ENCODE measurements around the gene KIF13A.
A peak's percentile ranks its signal among the peaks of the same experiment; 100 is the strongest.
"Not testable (repeated sequence)": the region's sequence is repeated elsewhere in the genome, so short reads cannot be mapped to it uniquely, and the experiment has no call there.

The KIF13A gene

GRCh38 chr6:17998003-17998402 is 10.6 kb upstream of the KIF13A start:
- no peak for DNase-seq

DNA sequence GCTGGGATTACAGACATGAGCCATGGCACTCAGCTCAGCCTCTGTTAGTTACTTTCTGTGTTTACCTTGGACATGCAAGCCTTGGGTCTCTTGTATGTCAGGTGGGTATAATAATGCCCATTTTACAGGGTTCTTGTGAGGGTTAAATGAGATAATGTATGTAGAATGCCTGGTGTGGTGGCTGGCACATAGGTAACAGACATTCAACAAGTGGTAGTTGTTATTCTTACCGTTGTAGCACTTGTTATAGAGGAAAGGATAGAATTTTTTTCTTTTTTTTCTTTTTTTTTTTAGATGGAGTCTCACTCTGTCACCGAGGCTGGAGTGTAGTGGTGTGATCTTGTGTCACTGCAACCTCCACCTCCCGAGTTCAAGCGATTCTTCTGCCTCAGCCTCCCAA is 8.0 kb upstream of the KIF13A start:
- no peak for DNase-seq

DNA sequence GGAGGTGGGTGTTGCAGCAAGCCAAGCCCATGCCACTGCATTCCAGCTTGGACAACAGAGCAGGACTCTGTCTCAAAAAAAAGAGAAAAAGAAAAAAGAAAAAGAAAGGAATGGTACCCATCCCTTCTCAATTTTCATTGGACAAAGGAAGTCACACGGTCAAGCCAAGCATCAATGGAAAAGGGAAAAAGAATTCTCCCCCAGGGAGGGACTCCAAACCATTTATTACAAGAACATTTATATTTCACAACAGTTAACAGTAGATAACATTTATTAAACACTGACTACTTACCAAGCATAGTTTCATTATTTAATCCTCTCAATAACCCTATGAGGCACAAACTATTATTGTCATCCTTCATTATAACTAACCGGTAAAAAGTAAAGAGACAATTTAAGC is 6.6 kb upstream of the KIF13A start:
- DNase-seq, result no peak

GRCh38 chr6:17988422-17988944 is 1.0 kb upstream of the KIF13A start:
- no peak for DNase-seq

DNA sequence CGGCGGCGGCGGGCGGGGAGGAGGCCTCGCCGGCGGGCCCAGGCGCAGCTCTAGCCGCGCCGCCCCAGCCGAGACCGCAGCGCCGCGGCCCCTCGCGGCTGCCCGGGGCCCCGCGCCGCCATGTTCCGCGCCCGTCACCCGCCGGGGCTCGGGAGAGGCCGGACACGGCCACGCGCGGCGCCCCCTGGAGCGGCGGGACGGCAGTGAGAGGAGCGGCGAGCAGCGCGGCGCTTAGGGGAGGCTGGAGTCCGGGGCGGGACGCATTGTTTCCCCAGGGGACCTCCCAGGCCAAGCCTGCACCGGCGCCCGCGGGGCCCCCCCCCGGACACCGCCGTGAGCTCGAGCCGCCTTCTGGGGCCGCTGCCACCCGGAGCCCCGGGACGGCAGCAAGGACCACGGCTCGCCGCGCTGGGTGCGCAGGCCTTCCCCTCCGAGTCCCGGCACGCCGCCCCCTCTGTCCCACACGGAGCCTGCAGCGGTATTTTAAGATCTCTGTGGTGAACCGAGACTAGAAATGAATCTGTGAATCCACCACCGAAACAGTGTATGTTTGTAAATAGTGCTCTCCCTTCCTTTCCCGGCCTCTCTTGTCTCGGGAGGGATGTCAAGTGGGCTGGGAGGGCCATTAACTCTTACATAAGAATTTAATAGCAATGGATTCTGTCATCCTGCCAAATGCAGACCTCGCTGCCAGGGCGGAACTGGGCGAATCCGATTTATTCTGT is 424 bp upstream of the KIF13A start:
- DNase-seq, result no peak

DNA sequence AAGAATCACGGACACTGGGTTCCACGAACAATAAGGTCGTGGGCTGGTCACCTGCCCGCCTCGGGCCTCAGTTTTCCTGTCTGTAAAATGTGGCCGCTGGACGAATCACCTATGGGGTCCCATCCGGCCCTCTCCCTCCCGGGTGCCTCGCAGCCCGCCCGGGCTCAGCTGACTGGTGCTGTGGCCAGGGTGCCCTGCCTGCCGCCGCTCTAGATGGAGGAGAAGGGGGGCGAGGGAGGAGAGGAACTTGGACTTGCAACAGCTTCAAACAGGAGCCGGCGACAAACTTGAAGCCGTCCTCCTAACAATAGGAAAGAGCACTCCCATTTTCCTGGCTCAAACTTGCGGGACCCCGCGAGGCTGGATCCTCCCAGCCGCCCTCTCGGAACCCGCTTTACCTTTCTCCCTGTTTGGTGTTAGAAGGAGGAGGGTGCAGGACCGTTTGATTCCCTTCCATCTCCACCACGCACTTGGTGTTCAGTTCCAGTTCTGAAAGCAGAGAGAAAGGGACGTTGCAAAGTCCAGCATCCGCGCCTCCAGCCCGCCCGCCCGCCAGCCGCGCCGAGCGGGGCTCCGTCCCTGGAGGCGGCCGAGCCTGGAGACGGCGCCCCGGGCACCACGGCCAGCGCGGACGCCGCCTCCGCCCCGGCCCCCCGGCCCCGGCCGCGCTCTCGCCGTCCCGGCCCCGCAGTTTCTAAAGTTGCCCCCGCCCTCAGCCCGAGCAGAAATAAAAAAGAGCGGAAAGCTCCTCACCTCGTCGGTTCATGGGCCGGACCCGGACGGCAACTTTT is 584 bp downstream of the KIF13A start:
- DNase-seq, result no peak

DNA sequence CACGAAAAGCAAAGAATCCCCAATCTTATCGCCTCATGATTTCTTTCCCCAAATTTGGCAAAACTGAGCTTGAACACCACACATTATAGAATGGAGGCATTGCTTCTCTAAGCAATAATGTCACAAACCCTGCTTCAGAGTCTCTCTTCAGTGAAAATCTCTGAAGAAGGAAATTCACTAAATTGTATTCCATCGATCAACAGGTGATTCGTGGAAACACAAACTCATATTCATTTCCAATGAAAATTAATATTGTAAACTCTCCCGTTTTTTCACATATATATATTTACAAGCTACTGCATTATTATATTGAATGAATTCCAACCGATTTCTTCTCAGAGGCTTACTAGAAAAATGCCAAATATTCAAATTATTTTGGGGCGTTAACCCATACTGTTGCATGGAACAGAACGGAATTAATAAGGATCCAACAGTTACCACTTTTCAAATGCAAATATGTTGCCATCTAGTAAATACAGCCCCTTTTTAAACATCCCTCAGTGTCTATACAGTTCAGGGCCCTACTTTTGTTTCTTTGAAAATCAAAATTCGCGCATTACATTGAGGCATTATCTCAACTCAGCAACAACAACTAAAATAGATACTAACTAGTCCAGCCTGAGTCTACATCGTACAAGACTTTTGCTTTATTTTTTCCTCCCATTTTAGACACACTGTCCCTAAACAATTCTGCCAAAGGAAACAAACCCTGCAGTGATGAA is 1.3 kb downstream of the KIF13A start:
- no peak for DNase-seq

GRCh38 chr6:17984812-17985670 is 2.4 kb downstream of the KIF13A start:
- no peak for DNase-seq

DNA sequence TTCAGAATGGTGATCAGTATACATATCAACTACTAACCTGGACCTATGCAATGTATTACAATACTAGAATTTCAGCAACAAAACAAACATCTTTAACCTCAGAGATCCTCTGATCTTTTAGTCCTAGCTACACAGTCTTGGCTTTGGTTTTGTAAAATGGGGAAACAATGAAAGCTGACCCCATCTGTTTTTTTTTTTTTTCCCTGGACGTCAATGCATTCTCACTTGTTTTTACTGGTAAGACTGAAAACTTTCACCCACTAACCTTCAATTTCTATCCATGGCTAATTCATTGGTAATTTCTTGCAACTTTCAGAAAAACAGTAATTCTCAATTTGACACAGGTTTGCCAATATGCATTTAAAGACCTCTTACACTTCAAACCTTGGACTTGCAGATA is 3.0 kb downstream of the KIF13A start:
- no peak for DNase-seq

DNA sequence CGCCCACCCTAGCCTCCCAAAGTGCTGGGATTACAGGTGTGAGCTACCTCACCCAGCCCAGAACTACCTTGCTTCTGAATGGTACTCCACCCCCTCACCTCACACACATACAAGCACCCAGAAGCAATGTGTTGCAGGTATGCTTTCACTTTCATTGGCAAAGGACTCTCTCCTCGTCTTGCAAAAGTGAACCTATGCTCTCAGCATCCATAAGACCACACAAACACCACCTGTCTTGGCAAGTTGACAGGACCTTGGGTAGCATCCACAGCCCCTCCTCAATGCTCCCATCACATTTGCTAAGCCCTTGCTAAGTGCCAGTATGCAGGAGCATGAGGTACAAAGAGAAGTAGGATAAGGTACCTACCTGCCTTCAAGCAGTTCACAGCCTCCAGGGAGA is 3.7 kb downstream of the KIF13A start:
- DNase-seq, result no peak

GRCh38 chr6:17980329-17980728 is 7.1 kb downstream of the KIF13A start:
- DNase-seq, result no peak

GRCh38 chr6:17979479-17979878 is 8.0 kb downstream of the KIF13A start:
- no peak for DNase-seq

DNA sequence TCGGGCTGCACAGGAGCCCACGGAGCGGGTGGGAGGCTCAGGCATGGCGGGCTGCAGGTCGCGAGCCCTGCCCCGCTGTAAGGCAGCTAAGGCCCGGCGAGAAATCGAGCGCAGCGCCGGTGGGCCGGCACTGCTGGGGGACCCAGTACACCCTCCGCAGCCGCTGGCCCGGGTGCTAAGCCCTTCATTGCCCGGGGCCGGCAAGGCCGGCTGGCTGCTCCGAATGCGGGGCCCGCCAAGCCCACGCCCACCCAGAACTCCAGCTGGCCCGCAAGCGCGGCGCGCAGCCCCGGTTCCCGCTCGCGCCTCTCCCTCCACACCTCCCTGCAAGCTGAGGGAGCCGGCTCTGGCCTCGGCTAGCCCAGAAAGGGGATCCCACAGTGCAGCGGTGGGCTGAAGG is 11.2 kb downstream of the KIF13A start:
- DNase-seq, result not testable (repeated sequence)

- no peak for DNase-seq
Observed at GRCh38 chr6:17974570-17975368, 12.7 kb downstream of the KIF13A start.

DNA sequence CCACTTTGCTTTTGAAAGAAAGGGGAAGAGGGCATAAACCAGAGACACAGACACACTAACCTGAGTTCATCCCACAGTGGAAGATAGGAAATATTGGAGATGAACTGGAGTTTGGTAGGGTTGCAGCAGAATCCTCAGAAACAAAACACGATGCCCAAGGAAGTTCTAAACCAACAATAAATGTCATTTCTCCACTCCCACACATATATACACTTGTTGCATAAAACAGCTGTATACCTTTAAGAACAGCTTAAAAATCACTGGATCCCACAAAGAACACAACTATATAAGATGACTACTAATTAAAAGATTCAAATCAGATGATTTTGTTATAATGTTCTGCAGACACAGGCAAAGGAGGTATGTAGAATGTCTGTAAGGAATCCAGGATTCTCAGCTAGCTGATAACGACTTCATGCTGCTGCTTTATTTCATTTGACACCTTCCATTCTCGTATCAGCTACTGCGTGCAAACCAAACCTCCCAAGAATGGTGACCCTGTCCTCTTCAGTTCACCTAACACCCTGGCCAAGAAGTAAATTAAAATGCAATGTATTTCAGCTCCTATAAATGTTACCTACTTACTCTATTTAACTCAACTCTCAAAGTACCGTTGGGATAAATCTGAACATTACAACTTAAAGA is 14.3 kb downstream of the KIF13A start:
- no peak for DNase-seq

GRCh38 chr6:17972074-17972952 is 15.1 kb downstream of the KIF13A start:
- DNase-seq, result no peak

GRCh38 chr6:17971128-17972073 is 16.0 kb downstream of the KIF13A start:
- peak; percentile 43 for DNase-seq

GRCh38 chr6:17968876-17969275 is 18.6 kb downstream of the KIF13A start:
- no peak for DNase-seq

Data from amniotic stem cell (primary cell).